Central memory CD4-positive, alpha-beta T cell (primary cell): ENCODE results near the gene IPP.
"Not testable (repeated sequence)": the region's sequence is repeated elsewhere in the genome, so short reads cannot be mapped to it uniquely, and the experiment has no call there.

Source experiments
- DNase-seq: peaks from one replicate; pipeline ENCODE4 v3.0.0; 2022

IPP gene

GRCh38 chr1:45679123-45679522 is 71.3 kb downstream of the IPP start:
- DNase-seq: no peak

- DNase-seq: no peak
These were observed 72.0 kb downstream of the IPP start for GRCh38 chr1:45678489-45678888.

DNA sequence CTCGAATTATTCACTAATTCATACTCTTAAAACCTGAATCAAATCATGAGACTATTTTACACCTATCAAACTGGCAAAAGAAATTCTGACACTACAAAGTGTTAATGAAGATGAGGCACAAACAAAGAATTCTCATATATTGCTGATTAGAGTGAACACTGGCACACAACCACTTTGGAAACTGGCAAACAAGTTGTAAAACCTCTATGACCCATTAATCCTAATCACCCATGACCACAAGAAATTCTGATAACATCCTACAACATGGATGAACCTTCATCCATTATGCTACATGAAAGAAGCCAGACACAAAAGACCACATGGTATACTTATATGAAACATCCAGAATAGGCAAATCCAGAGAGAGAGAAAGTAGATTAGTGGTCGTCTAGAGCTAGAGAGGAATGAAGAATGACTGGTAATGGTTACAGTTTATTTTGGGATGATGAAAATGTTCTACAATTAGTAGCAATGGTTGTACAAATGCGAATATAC is 72.7 kb downstream of the IPP start:
- DNase-seq: no peak

GRCh38 chr1:45676553-45676952 is 73.9 kb downstream of the IPP start:
- not testable (repeated sequence) for DNase-seq

GRCh38 chr1:45674478-45674877 is 76.0 kb downstream of the IPP start:
- DNase-seq: no peak

- no peak for DNase-seq
These were observed 76.5 kb downstream of the IPP start for GRCh38 chr1:45673956-45674355.

DNA sequence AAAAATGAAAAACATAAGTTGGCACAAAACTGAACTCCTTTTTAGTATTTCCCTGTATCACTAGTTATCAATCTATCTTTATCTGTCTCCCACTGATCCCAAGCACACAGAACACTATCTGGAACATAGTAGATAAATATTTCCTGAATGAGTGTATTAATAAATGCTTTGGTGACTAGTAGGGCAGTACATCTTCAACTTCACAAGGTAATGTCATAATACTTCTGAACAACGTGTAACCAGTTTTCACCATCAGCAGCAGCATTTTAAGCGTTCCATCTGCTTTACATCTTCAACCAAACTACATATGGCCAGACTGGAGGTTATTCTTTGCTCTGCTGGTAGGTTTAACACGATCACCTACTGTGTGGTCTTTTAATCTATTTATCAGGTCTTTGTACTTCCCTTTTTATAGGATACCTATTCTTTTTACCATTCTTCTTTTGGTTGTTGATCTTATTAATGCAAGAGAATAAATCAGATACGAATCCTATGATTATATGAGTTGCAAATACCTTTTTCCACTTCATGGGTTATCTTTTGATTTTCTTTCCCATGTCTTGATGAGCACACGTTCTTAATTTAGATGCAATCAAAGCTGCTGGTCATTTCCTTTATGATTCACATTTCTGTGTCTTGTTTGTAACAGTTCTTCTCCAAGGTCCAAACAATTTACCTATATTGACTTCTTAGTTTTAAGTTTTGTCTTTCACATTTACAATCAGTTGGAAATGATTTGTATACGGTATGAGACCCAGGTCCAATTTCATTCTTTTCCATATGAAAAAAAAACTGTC is 80.4 kb downstream of the IPP start:
- no peak for DNase-seq

GRCh38 chr1:45669379-45669778 is 81.1 kb downstream of the IPP start:
- no peak for DNase-seq

- no peak for DNase-seq
These were observed 81.9 kb downstream of the IPP start for GRCh38 chr1:45668526-45668925.

- DNase-seq: no peak
These were observed 82.9 kb downstream of the IPP start for GRCh38 chr1:45667321-45668111.

GRCh38 chr1:45666836-45667235 is 83.6 kb downstream of the IPP start:
- no peak for DNase-seq

DNA sequence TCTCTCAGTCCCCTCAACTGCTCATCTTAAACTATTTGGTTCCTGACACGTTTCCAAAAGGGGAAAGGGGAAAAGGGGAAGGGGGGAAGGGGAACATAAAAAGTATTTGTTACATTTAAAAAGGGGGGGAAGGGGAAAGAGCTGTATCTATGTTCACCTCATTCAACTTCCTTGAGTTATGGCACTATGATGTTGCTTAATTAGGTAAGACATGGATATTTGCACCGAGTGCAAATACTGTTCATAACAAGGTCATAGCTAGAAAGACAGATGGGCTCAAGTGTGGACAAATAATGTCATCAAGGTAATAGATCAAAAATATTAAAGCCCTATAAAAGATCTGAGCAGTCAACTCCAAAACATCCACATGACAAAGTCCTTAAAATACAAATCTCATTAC is 90.1 kb downstream of the IPP start:
- DNase-seq: no peak

DNA sequence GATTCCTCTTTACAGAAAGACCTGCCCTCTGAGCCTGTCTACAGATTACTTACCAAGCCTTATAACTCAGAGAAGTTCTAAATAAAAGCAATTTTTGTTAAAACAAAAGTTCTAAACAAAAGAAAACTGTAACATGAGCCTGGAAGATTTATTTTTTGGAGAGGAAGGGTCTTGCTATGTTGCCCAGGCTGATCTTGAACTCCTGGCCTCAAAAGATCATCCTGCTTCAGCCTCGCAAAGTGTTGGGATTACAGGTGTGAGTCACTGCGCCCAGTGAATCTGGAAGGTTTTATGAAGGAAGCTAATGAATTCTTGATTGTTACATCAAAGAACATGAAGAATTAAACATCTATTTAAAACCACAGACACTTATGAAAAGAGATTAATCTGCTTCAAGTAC is 91.2 kb downstream of the IPP start:
- DNase-seq: no peak

- no peak for DNase-seq
These were observed 92.3 kb downstream of the IPP start for GRCh38 chr1:45658171-45658570.

DNA sequence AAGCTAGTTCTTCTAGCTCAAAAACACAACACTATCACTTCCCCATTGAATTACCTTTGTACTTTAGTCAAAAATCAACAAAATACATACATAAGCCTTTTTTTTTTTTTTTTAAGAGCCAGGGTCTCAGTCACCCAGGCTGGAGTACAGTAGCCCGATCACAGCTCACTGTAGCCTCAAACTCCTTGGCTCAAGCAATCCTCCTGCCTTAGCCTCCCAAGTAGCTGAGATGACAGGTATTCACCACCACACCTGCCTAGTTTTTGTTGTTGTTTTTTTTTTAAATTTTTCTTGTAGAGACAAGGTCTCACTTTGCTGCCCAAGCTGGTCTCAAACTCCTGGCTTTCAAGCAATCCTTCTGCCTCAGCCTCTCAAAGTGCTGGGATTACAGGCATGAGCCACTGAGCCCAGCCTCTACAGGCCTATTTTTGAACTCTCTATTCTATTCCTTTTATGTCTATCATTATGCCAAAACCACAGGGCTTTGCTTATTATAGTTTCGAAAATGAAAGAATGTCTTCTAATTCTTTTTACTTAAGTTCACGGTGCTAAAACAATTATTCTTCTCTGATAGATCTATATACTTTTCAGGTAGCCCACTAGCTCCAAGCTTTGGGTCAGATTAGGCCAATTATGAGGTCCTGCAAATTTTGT is 93.8 kb downstream of the IPP start:
- DNase-seq: no peak

DNA sequence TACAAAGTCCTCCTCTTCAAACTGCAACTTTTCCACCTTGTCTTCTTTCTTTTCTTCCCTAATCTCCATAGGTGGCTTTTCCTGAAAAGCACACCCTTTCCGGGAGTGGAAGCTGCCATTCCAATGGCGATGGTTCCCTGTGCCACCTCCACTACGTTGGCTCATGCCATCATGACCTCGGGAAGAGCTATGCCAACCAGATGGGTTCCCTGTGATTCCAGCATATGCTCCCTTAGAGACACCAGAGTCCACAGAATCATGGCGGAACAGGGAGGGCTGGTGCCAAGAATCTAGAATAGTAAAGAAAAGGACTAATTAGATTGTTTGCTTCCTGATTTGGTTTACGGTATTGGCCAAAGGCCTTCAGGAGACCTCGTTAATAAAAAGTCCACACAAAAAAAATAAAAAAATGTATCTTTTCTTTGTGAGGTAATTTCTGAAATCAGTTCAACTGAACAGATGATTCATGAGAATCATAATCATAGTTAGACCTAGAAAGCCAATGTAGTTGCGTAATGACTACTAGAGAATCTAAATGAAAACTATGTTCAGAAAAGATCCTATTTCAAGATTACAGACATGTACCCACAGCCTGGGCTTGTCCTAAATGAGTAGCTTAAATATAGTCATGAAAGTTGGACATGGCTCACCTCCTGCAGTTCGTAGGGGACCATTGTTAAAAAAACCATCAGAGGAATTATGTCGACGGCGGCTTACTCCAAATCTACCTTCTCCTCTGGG is 95.7 kb downstream of the IPP start:
- no peak for DNase-seq
